GM15510 (cell line): ENCODE results near the gene SALL3.

Source experiments
- POLR2A ChIP-seq: IDR thresholded peaks from 3 replicates; pipeline ENCODE4 v1.6.1; 2011; ENCODE audit warnings: borderline replicate concordance; ENCODE audit not compliant: insufficient read length; ENCODE audit errors: extremely low read depth

SALL3 gene

GRCh38 chr18:78999939-79000338 lies 20.3 kb downstream of the SALL3 start:
- TF ChIP-seq POLR2A = no peak

- TF ChIP-seq POLR2A = no peak
These were observed 21.4 kb downstream of the SALL3 start for GRCh38 chr18:79000997-79001396.

DNA sequence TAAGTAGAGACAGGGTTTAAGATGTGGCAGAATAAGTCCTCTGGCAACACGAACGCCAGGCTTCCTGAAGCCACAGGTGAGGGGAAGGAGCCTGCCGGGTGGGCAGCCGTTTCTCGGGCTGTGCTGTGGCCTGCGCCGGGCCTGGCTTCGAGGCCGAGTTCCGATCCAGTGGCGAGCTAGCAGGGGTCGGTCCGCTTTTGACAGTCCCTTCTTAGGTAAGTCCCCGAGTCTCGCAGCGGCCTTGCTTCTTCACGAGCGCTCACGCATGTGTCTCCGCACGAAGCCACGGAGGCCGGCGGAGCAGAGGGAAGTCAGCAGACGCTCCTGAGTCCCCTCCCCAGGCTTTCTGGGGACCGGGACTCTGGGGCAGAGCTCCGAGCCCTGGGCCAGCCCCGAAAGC lies 26.0 kb downstream of the SALL3 start:
- no peak for TF ChIP-seq POLR2A

GRCh38 chr18:79006106-79006795 lies 26.6 kb downstream of the SALL3 start:
- no peak for TF ChIP-seq POLR2A

DNA sequence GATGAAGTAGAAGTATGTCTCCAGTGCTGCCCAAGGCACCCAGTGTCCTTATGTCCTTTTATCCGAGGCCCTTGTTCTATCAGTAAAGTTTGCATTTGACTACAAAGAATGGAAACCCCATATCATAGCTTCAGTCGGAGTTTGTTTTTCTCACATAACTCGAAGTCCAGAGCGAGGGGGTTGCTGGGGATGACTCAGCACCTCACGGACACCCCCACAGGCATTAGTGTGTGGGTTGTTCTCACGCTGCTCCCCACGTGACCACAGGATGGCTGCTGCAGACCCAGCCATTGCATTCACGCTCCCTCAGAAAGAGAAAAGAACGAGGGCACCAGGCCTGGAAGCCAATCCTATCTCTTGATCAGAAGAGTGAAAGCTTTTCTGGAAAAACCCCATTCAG lies 27.8 kb downstream of the SALL3 start:
- TF ChIP-seq POLR2A = no peak

GRCh38 chr18:79008356-79008940 lies 28.8 kb downstream of the SALL3 start:
- TF ChIP-seq POLR2A = no peak

DNA sequence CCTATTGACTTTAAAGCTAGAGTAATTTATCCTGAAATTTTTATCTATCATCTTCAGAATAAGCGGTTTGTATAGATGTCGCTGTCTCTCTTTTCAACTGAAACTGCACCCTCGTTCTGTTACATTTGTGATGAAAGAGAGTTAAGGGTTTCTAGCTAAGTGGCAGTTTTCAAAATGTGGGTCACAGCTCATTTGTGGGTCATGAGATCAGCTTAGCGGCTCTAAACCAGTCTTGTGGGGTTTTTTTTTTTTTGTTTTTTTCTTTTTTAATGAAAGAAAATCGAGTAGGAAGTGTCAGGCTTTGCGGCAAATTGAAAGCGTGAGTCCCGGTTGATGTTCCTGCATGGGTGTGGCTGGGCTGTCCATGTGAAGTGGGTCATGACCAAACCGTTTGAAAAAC lies 31.2 kb downstream of the SALL3 start:
- TF ChIP-seq POLR2A = no peak

GRCh38 chr18:79011300-79011870 lies 31.8 kb downstream of the SALL3 start:
- TF ChIP-seq POLR2A = no peak

DNA sequence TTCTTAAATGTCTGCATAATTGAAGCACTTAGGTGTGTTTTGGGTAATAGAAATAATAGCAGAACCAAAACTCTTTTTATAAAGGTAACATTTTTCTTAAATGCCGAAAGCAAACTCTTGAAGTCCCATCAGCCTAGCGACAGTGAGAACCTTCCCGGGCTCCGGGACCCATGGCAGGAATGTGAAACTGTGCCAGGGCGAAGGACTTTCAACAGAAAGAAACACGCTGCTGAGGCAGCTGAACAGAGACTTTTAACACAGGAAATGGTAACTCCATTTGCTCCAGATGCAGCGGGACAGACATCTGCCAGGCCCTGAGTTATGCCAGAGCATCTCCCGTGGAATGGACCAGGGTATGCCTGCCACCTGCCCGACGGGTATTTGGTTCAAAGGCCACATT lies 34.3 kb downstream of the SALL3 start:
- no peak for TF ChIP-seq POLR2A

DNA sequence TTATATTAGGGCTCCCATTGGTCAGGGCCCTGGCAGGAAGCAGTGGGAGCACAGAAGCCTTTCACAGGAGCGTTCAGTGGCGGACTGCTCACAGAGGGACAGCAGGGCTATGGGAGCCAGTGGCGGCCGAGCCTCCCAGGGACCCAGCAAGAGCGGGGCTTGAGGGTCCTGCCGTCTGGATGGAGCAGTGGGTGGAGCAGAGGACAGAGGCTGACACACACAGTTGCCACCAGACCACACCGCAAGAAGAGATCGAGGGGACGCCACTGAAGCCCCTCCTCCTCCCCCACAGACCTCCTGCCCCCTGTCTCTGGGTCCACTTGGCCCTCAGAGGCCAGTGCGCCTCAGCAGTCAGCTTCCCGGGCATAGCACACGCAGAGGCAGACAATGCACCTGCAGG lies 39.3 kb downstream of the SALL3 start:
- no peak for TF ChIP-seq POLR2A

DNA sequence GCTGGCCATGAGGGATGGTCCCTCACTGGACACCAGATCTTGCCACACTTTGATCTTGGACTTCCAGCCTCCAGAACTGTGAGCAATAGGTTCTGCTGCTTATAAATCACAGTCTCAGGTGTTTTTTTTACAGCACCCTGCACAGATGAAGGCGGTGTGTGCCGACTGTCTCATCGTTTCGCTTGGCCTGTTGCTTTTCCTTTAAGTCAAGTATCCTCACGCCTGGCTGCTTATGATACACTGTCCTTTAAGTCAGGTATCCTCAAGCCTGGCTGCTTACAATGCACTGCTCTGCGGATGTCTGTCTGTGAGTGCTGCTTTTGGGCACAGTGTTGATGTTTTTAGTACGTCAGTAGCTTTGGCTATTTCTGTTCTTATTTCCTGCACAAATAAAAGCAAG lies 40.3 kb downstream of the SALL3 start:
- no peak for TF ChIP-seq POLR2A

GRCh38 chr18:79022603-79023002 lies 43.0 kb downstream of the SALL3 start:
- no peak for TF ChIP-seq POLR2A

DNA sequence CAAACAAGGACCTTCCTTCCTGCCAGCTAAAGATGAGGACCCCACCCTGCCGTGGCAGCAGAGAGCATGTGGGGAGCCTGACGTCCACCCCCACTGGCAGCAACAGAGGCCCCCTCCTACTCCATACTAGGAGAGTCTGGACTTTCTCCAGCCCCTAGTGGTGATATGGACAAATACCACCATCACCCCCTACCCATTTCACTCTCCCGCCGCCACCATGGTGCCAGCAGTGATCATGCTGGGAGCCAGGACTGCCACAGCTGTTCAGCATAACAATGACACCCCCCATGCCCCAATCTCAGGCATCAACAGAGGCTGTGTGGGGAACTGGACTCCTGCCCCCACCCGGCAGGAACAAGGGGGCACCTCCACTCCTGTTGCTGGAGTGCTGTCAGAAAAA lies 46.9 kb downstream of the SALL3 start:
- no peak for TF ChIP-seq POLR2A

GRCh38 chr18:79030680-79031079 lies 51.1 kb downstream of the SALL3 start:
- TF ChIP-seq POLR2A = no peak

- TF ChIP-seq POLR2A = no peak
These were observed 62.7 kb downstream of the SALL3 start for GRCh38 chr18:79042276-79042675.

GRCh38 chr18:79043288-79043687 lies 63.7 kb downstream of the SALL3 start:
- TF ChIP-seq POLR2A = no peak
